GM19351 (cell line): ENCODE data around the gene BNIPL.

ENCODE experiments used
- ATAC-seq: cut with Tn5 transposase; IDR thresholded peaks from one replicate; pipeline ENCODE4 v1.9.1; 2021; ENCODE audit warnings: mild to moderate bottlenecking, moderate library complexity; ENCODE audit not compliant: unreplicated experiment

The BNIPL gene

GRCh38 chr1:151036356-151036755 lies at the start of gene BNIPL:
BNIPL (plus strand) TSS chr1:151036586; CDS start chr1:151036726, 140 bp downstream.
- ATAC-seq = no peak

- no peak for ATAC-seq
Measured at GRCh38 chr1:150987924-150988323, 48.5 kb upstream of the BNIPL start.

- ATAC-seq = no peak
Measured at GRCh38 chr1:150992626-150993025, 43.8 kb upstream of the BNIPL start.

- no peak for ATAC-seq
Measured at GRCh38 chr1:150994248-150994647, 42.1 kb upstream of the BNIPL start.

- no peak for ATAC-seq
Measured at GRCh38 chr1:150995460-150995859, 40.9 kb upstream of the BNIPL start.

GRCh38 chr1:150995896-150996295 lies 40.5 kb upstream of the BNIPL start:
- no peak for ATAC-seq

GRCh38 chr1:150997126-150997872 lies 39.1 kb upstream of the BNIPL start:
- ATAC-seq = no peak

- ATAC-seq = no peak
Measured at GRCh38 chr1:150997949-150998348, 38.4 kb upstream of the BNIPL start.

GRCh38 chr1:150999051-150999674 lies 37.2 kb upstream of the BNIPL start:
- no peak for ATAC-seq

- no peak for ATAC-seq
Measured at GRCh38 chr1:150999926-151000325, 36.5 kb upstream of the BNIPL start.

- no peak for ATAC-seq
Measured at GRCh38 chr1:151000408-151000807, 36.0 kb upstream of the BNIPL start.

GRCh38 chr1:151001602-151002001 lies 34.8 kb upstream of the BNIPL start:
- ATAC-seq = no peak

- ATAC-seq = no peak
Measured at GRCh38 chr1:151002051-151002450, 34.3 kb upstream of the BNIPL start.

- ATAC-seq = no peak
Measured at GRCh38 chr1:151002611-151003010, 33.8 kb upstream of the BNIPL start.

GRCh38 chr1:151003180-151003579 lies 33.2 kb upstream of the BNIPL start:
- ATAC-seq = no peak

- no peak for ATAC-seq
Measured at GRCh38 chr1:151005729-151006319, 30.6 kb upstream of the BNIPL start.

- ATAC-seq = no peak
Measured at GRCh38 chr1:151006327-151007052, 29.9 kb upstream of the BNIPL start, which contains the start of gene MINDY1. MINDY1 (minus strand) TSS chr1:151006902; CDS start chr1:151002617, 4,285 bp downstream.

- no peak for ATAC-seq
Measured at GRCh38 chr1:151007853-151008243, 28.5 kb upstream of the BNIPL start.

- ATAC-seq = peak; percentile 63
Measured at GRCh38 chr1:151008244-151009205, 27.9 kb upstream of the BNIPL start, which contains the start of gene PRUNE1. PRUNE1 (plus strand) TSS chr1:151008449; CDS start chr1:151008633, 184 bp downstream.

GRCh38 chr1:151009206-151009587 lies 27.2 kb upstream of the BNIPL start:
- ATAC-seq = no peak
